GM12878 (cell line): ENCODE results near the gene DOC2B. TPM values are rescaled to one million over a fixed set of nuclear protein-coding genes. Genes with fewer than 3 reads are reported as not detected.
"Not testable (repeated sequence)": the region's sequence is repeated elsewhere in the genome, so short reads cannot be mapped to it uniquely, and the experiment has no call there.

Experiments used
- ATAC-seq: fragments of 200-7000 bp; cut with Tn5 transposase; 3 replicates; pipeline ENCODE4 v1.9.1; 2020; ENCODE audit warnings: mild to moderate bottlenecking, moderate library complexity
- BruUV-seq: library from RNA; stranded (reverse); fragments of 400-500 nt; replicated peaks from 2 replicates; lab custom pipeline; 2021; lab: Mats Ljungman, UMichigan
- CTCF ChIA-PET: fragments of 300-600 bp; sonication (Branson Sonifier 250); formaldehyde crosslinking; extraction: SDS; loops from one replicate; lab custom pipeline; 2021; ENCODE audit warnings: inconsistent platforms; lab: Yijun Ruan, JAX
- POLR2A ChIA-PET: fragments of 350-600 bp; formaldehyde crosslinking; extraction: SDS; loops from one replicate; lab custom pipeline; 2021; ENCODE audit warnings: inconsistent platforms; lab: Charles Lee
- RAD21 ChIA-PET: fragments of 300-600 bp; sonication (Branson Sonifier 250); formaldehyde crosslinking; loops from one replicate; lab custom pipeline; 2023; ENCODE audit warnings: antibody characterized with exemption; ENCODE audit not compliant: unreplicated experiment; lab: Charles Lee
- SMC1A ChIA-PET: fragments of 300-600 bp; sonication (Branson Sonifier 250); formaldehyde crosslinking; loops from one replicate; lab custom pipeline; 2023; ENCODE audit not compliant: unreplicated experiment, uncharacterized antibody; lab: Charles Lee
- DNase-seq: peaks from one replicate; pipeline ENCODE4 v3.0.0-alpha.2; 2011; ENCODE audit warnings: low read depth, low spot score
- FAIRE-seq: peaks from 3 replicates; lab custom pipeline; 2011; peaks lifted over from hg19 to GRCh38; lab: Jason Lieb, UNC
- H2AFZ ChIP-seq: 2 replicates; pipeline ENCODE4 v1.6.0; 2011; ENCODE audit warnings: low read depth, low read length, control low read depth; ENCODE audit not compliant: control insufficient read depth
- H3K27ac ChIP-seq: 2 replicates; pipeline ENCODE4 v1.5.1; 2011; ENCODE audit warnings: control low read depth; ENCODE audit not compliant: control insufficient read depth, insufficient read depth
- H3K27me3 ChIP-seq, 2 experiments: replicated peaks in 1 of 2; 2 replicates each; pipeline versions ENCODE4 v1.6.0 to v1.6.1; 2011; ENCODE audit warnings: low read length in 1 of 2; ENCODE audit not compliant: control insufficient read depth in 2 of 2, insufficient read depth in 2 of 2
- H3K36me3 ChIP-seq, 2 experiments: 2 replicates each; pipeline ENCODE4 v1.5.1; 2011; ENCODE audit warnings: low read length in 1 of 2; ENCODE audit not compliant: control insufficient read depth in 2 of 2, insufficient read depth in 2 of 2
- H3K4me1 ChIP-seq: 2 replicates; pipeline ENCODE4 v1.6.1; 2011; ENCODE audit warnings: mild to moderate bottlenecking, low read length, moderate library complexity, mixed read lengths; ENCODE audit not compliant: control insufficient read depth, insufficient read depth
- H3K4me2 ChIP-seq: 2 replicates; pipeline ENCODE4 v1.6.0; 2011; ENCODE audit warnings: control low read depth; ENCODE audit not compliant: control insufficient read depth, insufficient read depth
- H3K4me3 ChIP-seq: fragments of 200-600 bp; sonication (generic); 2 replicates; pipeline ENCODE4 v1.5.1; 2016
- H3K79me2 ChIP-seq: 2 replicates; pipeline ENCODE4 v1.6.0; 2011; ENCODE audit warnings: low read length; ENCODE audit not compliant: control insufficient read depth, insufficient read depth
- H3K9ac ChIP-seq: 2 replicates; pipeline ENCODE4 v1.8.0; 2011; ENCODE audit warnings: low read length, control low read depth, mixed read lengths; ENCODE audit not compliant: control insufficient read depth, insufficient read depth
- H3K9me3 ChIP-seq: replicated peaks from 3 replicates; pipeline ENCODE4 v1.5.1; 2011; ENCODE audit warnings: mild to moderate bottlenecking, low read length; ENCODE audit not compliant: control insufficient read depth, insufficient read depth
- H4K20me1 ChIP-seq: 2 replicates; pipeline ENCODE4 v1.6.0; 2011; ENCODE audit not compliant: control insufficient read depth, insufficient read depth
- BMI1 ChIP-seq: fragments of 450-650 bp; IDR thresholded peaks from 2 replicates; pipeline ENCODE4 v1.6.1; 2016; ENCODE audit warnings: mild to moderate bottlenecking, moderate library complexity, borderline replicate concordance
- ELK1 ChIP-seq: IDR thresholded peaks from 2 replicates; pipeline ENCODE4 v1.6.1; 2012; ENCODE audit warnings: low read depth, low read length, improper control_type of control experiment
- JUNB ChIP-seq: IDR thresholded peaks from 2 replicates; pipeline ENCODE4 v1.6.1; 2016; ENCODE audit warnings: antibody characterized with exemption, mild to moderate bottlenecking
- MLLT1 ChIP-seq: fragments of 450-650 bp; IDR thresholded peaks from 2 replicates; pipeline ENCODE4 v1.6.1; 2016; ENCODE audit warnings: mild to moderate bottlenecking
- NR2C1 ChIP-seq: fragments of 450-650 bp; IDR thresholded peaks from 2 replicates; pipeline ENCODE4 v1.6.1; 2017; ENCODE audit warnings: antibody characterized with exemption, mild to moderate bottlenecking, moderate library complexity
- PAX8 ChIP-seq: fragments of 450-650 bp; IDR thresholded peaks from 2 replicates; pipeline ENCODE4 v1.6.1; 2017; ENCODE audit warnings: mild to moderate bottlenecking, moderate library complexity
- ZNF274 ChIP-seq: IDR thresholded peaks from one replicate; pipeline ENCODE4 v1.8.0; 2011; ENCODE audit not compliant: insufficient read length, insufficient read depth
- WGBS: methylation state at CpG from one replicate; pipeline ENCODE4 v1.1.6; 2016; ENCODE audit warnings: low lambda C conversion rate; ENCODE audit not compliant: insufficient replicate concordance, insufficient coverage; ENCODE audit errors: missing lambda C conversion rate; 5-methylcytosine and 5-hydroxymethylcytosine counted together
- in situ Hi-C: fragments of 300-500 bp; cut with MboI; formaldehyde crosslinking; loops from 9 replicates; pipeline ENCODE4 v1.14.3; 2018; ENCODE audit warnings: mixed read lengths
- intact Hi-C: fragments of 100-400 bp; cut with micrococcal nuclease; formaldehyde crosslinking; loops from one replicate; pipeline ENCODE4 v1.14.2; 2022; ENCODE audit not compliant: unreplicated experiment
- polyA plus RNA-seq, 11 experiments: library from polyadenylated mRNA; depleted of rRNA in 4 of 11; unstranded in 6 of 11; stranded (reverse) in 5 of 11; fragments of >200 nt; fragmentation: Nextera tagmentation in 4 of 11; fragmentation: Illumina TruSeq in 1 of 11; extraction: Ambion mirVana in 4 of 11; extraction: Trizol in 1 of 11; gene quantifications; 1 replicate in 1 of 11; 2 replicates in 10 of 11; pipeline versions ENCODE4 v1.2.1 to v1.2.3, GENCODE V29; 2011 to 2016; ENCODE audit warnings: inconsistent platforms in 2 of 11, missing spikeins in 2 of 11, low read depth in 1 of 11
- total RNA-seq, 4 experiments: library from RNA; depleted of rRNA in 3 of 4; stranded (reverse); fragments of >200 nt in 3 of 4; fragmentation: Illumina TruSeq in 1 of 4; extraction: Trizol in 1 of 4; gene quantifications; 2 replicates each; pipeline versions ENCODE4 v1.2.1 to v1.2.3, GENCODE V29; 2013 to 2021

Gene DOC2B
- total and polyA plus RNA-seq, 10 of the 15 experiments (the other 5 are each of a cell fraction or from before 2014, with no cell fraction given), result not detected

GRCh38 chr17:206941-207560 is 25.6 kb upstream of the DOC2B start:
- WGBS, result 73% methylated on average over 34 of the region's 37 CpGs
- TF ChIP-seq NR2C1 (no peak), ZNF274 (no peak), JUNB (no peak), PAX8 (no peak), MLLT1 (no peak), ELK1 (no peak), BMI1 (no peak)
- POLR2A ChIA-PET, result no interaction called here
- Histone ChIP-seq H4K20me1 (no peaks in the 10 kb centered on the region), H3K4me3 (no peak overlapping the region), H3K4me2 (no peak overlapping the region), H2AFZ (no peak overlapping the region), H3K36me3 (no peaks in the 10 kb centered on the region), H3K9ac (no peak overlapping the region), H3K79me2 (no peaks in the 10 kb centered on the region), H3K27ac (no peak overlapping the region), H3K27me3 (no peaks in the 10 kb centered on the region; a peak in 1 of 4 replicates), H3K9me3 (no peaks in the 10 kb centered on the region; the same call in 2 of the 3 replicates), H3K4me1 (no peaks in the 10 kb centered on the region)
- BruUV-seq, result no TSS peak
- ATAC-seq (no peak), DNase-seq (no peak), FAIRE-seq (no peak)
- CTCF ChIA-PET, result no interaction called here
- SMC1A ChIA-PET, result no interaction called here
- in situ Hi-C loops (no loop called here), intact Hi-C loops (no loop called here)
- RAD21 ChIA-PET, result no interaction called here

GRCh38 chr17:206484-206883 is 25.0 kb upstream of the DOC2B start:
- H3K79me2 ChIP-seq, H3K9me3 ChIP-seq, H3K27me3 ChIP-seq, H3K4me1 ChIP-seq, ATAC-seq, DNase-seq, POLR2A ChIA-PET, intact Hi-C loops, H3K27ac ChIP-seq, H4K20me1 ChIP-seq, H2AFZ ChIP-seq, BruUV-seq, H3K36me3 ChIP-seq, H3K4me2 ChIP-seq, FAIRE-seq, H3K9ac ChIP-seq, in situ Hi-C loops, RAD21 ChIA-PET, H3K4me3 ChIP-seq: not testable (repeated sequence)
- SMC1A ChIA-PET, result interaction anchor here (0.6 kb wide), 1 partner anchor 55 kb away, joined by 3 read pairs; no protein-coding TSS in a partner anchor
- CTCF ChIA-PET, result interaction anchor here (0.7 kb wide), 1 partner anchor 239 kb away, joined by 4 read pairs; the partner anchor contains the start of gene RFLNB
- whole genome bisulfite sequencing, result 42% methylated on average over 27 of the region's 27 CpGs
